Measurements from ENCODE around the gene CCR2.
"Not testable (repeated sequence)": the region's sequence is repeated elsewhere in the genome, so short reads cannot be mapped to it uniquely, and the experiment has no call there.

CCR2 gene

GRCh38 chr3:46321461-46322104, 32.3 kb upstream of the CCR2 start:
- no peaks in the 10 kb centered on the region for H3K36me3 ChIP-seq
- TF ChIP-seq, protein P1, sequence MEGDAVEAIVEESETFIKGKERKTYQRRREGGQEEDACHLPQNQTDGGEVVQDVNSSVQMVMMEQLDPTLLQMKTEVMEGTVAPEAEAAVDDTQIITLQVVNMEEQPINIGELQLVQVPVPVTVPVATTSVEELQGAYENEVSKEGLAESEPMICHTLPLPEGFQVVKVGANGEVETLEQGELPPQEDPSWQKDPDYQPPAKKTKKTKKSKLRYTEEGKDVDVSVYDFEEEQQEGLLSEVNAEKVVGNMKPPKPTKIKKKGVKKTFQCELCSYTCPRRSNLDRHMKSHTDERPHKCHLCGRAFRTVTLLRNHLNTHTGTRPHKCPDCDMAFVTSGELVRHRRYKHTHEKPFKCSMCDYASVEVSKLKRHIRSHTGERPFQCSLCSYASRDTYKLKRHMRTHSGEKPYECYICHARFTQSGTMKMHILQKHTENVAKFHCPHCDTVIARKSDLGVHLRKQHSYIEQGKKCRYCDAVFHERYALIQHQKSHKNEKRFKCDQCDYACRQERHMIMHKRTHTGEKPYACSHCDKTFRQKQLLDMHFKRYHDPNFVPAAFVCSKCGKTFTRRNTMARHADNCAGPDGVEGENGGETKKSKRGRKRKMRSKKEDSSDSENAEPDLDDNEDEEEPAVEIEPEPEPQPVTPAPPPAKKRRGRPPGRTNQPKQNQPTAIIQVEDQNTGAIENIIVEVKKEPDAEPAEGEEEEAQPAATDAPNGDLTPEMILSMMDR (IDR thresholded peaks at IDR 0.05; ENCODE audit: low read depth, low read length), result no peak
- DNase-seq, result no peak
- no peaks in the 10 kb centered on the region for H3K27me3 ChIP-seq
- H3K4me3 ChIP-seq (ENCODE audit: low read depth, low read length), result no peak overlapping the region
- no peaks in the 10 kb centered on the region for H3K4me1 ChIP-seq
- no peaks in the 10 kb centered on the region for H3K9me3 ChIP-seq

DNA sequence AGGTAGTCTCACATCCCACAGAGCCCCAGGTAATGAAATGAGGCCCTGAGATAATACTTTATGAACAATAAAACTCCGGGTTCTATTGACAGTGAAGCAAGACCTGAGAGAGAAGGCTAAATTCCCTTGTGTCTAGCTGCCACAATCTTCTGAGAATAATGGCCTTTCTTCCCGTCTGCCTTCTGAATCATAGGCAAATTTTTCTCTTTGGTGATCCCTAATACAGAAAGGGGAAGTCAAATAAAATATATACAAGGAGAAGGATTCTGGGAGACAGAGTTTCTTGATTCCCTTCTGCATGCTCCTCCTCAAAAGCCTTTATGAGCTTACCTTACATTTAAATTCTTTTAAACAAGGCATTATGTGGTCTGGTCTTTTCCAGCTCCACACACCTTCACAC, 29.9 kb upstream of the CCR2 start:
- Histone ChIP-seq H3K36me3 (no peaks in the 10 kb centered on the region), H3K27me3 (no peaks in the 10 kb centered on the region), H3K9me3 (no peaks in the 10 kb centered on the region), H3K4me1 (no peaks in the 10 kb centered on the region), H3K4me3 (ENCODE audit: low read depth, low read length) (no peak overlapping the region)
- DNase-seq, result no peak
- TF ChIP-seq, protein P1 (IDR thresholded peaks at IDR 0.05; ENCODE audit: low read depth, low read length), result no peak

GRCh38 chr3:46325645-46326300, 28.1 kb upstream of the CCR2 start:
- Histone ChIP-seq H3K9me3 (no peaks in the 10 kb centered on the region), H3K27me3 (no peaks in the 10 kb centered on the region), H3K36me3 (no peaks in the 10 kb centered on the region), H3K4me1 (no peaks in the 10 kb centered on the region), H3K4me3 (ENCODE audit: low read depth, low read length) (no peak overlapping the region)
- TF ChIP-seq, protein P1 (IDR thresholded peaks at IDR 0.05; ENCODE audit: low read depth, low read length), result no peak
- no peak for DNase-seq

DNA sequence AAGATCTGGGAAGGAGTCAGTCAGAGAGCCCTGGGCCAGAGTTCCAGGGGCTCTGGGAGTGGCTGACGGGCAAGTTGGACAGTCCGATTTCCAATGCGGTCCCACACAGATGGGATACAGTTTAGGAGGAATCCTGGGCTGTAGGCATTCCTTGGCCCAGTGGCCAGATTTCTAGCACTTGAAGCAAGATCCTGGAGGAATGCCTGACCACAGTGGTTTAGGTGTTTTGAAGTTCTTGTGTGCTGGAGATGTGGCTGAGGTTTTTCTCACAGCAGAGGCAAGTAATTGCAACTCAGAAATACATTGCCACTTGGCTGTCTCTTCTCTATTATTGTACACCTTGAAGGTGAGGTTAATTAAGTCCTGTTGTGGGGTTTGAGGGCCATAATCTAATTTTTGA, 23.2 kb upstream of the CCR2 start:
- not testable (repeated sequence) for H3K4me1 ChIP-seq; H3K4me3 ChIP-seq (ENCODE audit: low read depth, low read length); H3K9me3 ChIP-seq; DNase-seq; H3K27me3 ChIP-seq; H3K36me3 ChIP-seq

GRCh38 chr3:46334741-46335478, 19.0 kb upstream of the CCR2 start:
- Histone ChIP-seq H3K27me3 (no peaks in the 10 kb centered on the region), H3K36me3 (no peaks in the 10 kb centered on the region), H3K4me1 (no peaks in the 10 kb centered on the region), H3K4me3 (ENCODE audit: low read depth, low read length) (no peak overlapping the region), H3K9me3 (no peaks in the 10 kb centered on the region)
- TF ChIP-seq, protein P1 (IDR thresholded peaks at IDR 0.05; ENCODE audit: low read depth, low read length), result no peak
- DNase-seq, result no peak

GRCh38 chr3:46335541-46335940, 18.4 kb upstream of the CCR2 start:
- TF ChIP-seq, protein P1 (IDR thresholded peaks at IDR 0.05; ENCODE audit: low read depth, low read length), result no peak
- Histone ChIP-seq H3K4me3 (ENCODE audit: low read depth, low read length) (no peak overlapping the region), H3K4me1 (no peaks in the 10 kb centered on the region), H3K27me3 (no peaks in the 10 kb centered on the region), H3K36me3 (no peaks in the 10 kb centered on the region), H3K9me3 (no peaks in the 10 kb centered on the region)
- DNase-seq, result no peak
